Stimulated activated CD4-positive, alpha-beta T cell treated with anti-CD3 and anti-CD28 coated beads, Interleukin-12 subunit alpha, Interleukin-12 subunit beta, amount 100 ng/mL, for 4 hours (primary cell): Measurements from ENCODE around the gene TMEM219.
A peak's percentile ranks its signal among the peaks of the same experiment; 100 is the strongest.
"Not testable (repeated sequence)": the region's sequence is repeated elsewhere in the genome, so short reads cannot be mapped to it uniquely, and the experiment has no call there.

ENCODE experiments used
- DNase-seq: peaks from one replicate; pipeline ENCODE4 v3.0.0-alpha.2; 2020

TMEM219 gene

GRCh38 chr16:29951625-29952365 is 10.1 kb upstream of the TMEM219 start:
- no peak for DNase-seq

- no peak for DNase-seq
These were observed 3.1 kb upstream of the TMEM219 start for GRCh38 chr16:29958756-29959155.

DNA sequence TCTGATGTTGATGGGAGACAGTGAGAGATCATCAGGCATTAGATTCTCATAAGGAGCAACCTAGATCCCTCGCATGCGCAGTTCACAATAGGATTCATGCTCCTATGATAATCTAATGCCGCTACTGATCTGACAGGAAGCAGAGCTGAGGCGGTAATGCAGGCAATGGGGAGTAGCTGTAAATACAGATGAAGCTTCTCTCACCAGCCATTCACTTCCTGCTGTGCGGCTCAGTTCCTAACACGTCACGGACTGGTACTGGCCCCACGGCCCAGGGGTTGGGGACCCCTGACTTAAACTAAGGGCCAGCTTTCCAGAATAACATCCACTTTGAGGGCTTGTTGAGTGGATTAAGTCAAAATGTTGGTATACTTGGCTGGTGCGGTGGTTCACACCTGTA is 2.6 kb upstream of the TMEM219 start:
- DNase-seq, result no peak

GRCh38 chr16:29959821-29960220 is 2.1 kb upstream of the TMEM219 start:
- DNase-seq, result not testable (repeated sequence)

DNA sequence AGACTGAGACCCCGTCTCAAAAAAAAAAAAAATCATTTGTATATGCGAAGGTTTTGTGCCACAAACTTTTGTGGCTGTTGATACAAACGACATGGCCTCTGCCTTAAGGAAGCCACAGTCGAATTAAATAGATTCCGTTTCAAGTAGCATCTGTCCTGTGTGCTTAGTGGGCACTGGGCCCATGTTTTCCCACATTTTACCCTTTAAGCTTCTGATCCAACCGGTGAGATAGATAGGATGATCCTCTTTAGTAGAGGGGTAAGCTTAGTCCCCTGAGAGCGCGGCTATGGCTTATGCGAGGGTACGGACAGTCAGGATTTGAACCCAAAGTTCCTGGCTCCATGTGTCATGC is 776 bp upstream of the TMEM219 start:
- DNase-seq, result no peak

DNA sequence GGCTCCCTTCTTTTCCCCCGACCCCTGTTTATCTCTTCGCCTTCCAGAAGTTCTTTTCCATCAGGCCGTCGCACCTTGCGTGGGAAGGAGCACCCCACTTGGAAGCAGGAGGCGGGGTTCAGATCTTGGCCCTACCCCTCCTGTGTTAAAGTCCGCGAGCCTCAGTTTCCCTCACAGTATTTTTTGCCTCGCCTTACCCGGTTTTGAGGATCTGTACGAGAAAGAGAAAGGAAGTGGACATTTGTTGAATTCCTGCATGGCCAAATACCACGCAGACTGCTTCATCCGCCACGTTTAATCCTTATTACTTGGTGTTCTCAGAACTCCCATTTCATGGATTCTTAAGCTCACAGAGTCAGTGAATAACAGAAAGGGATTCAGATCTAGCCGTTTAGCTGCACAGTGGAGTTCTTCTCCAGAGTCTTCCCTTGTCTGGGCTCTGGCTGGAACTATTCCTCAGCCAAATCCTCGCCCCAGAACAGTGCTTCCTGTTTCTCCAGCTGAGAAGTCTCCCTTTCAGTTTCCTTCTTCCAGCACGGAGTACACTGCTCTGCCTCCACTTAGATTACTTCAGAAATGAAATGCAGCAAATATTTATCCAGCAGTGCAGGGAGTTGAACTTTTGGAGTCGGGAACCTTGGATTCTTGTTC is 590 bp downstream of the TMEM219 start:
- DNase-seq, result no peak

DNA sequence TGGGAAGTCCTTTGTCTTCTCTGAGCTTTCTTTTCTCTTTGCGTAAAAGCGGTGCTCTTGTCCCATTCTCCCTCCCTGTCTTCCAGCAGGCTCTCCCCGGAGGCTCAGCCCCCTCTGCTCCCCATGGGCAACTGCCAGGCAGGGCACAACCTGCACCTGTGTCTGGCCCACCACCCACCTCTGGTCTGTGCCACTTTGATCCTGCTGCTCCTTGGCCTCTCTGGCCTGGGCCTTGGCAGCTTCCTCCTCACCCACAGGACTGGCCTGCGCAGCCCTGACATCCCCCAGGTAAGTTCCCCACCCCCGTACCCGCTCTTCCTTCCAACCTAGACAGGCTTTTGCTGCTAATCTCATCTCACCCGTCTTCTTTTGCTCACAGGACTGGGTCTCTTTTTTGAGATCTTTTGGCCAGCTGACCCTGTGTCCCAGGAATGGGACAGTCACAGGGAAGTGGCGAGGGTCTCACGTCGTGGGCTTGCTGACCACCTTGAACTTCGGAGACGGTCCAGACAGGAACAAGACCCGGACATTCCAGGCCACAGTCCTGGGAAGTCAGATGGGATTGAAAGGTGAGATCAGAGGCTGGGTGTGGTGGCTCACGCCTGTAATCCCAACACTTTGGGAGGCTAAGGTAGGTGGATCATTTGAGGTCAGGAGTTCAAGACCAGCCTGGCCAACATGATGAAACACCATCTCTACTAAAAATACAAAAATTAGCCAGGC is 1.3 kb downstream of the TMEM219 start:
- no peak for DNase-seq

DNA sequence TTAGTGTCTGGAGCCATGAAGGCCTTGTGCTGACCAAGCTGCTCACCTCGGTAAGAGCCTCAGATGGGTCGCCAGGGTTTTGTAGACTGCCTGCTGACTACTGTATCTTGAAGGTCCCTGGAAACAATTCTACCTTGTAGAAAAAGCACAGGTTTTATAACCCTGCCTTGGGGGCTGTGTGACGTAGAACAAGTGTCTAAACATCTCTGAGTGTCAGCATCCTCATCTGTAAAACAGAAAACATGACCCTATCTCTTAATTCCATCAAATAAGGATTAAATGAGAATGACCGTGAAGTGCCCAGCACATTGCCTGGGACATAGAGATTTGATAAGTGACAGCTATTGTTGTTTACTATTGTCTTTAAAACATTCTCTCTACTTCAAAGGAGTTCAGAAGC is 6.3 kb downstream of the TMEM219 start:
- DNase-seq, result no peak

- DNase-seq, result no peak
These were observed 9.4 kb downstream of the TMEM219 start for GRCh38 chr16:29971304-29971703.

- no peak for DNase-seq
These were observed 10.6 kb downstream of the TMEM219 start for GRCh38 chr16:29972500-29972899.

DNA sequence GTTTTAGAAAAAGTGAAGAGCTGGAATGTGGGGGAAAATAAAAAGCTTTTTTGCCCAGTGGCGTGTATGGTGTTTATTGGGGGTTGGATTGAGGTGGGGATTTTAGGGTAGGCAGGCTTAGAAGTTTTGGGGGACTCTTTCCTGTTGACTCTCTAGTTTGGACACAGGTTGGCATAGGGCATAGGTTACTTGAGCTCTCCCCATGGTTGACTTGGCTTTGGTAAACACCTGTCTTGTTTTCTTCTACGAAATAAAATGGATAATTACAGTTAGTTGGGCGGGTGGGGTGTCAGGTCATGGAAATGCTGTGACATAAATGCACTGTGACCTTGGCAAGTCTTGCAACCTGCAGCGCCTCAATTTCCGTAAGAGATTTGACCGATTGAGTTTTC is 11.1 kb downstream of the TMEM219 start:
- DNase-seq, result no peak

DNA sequence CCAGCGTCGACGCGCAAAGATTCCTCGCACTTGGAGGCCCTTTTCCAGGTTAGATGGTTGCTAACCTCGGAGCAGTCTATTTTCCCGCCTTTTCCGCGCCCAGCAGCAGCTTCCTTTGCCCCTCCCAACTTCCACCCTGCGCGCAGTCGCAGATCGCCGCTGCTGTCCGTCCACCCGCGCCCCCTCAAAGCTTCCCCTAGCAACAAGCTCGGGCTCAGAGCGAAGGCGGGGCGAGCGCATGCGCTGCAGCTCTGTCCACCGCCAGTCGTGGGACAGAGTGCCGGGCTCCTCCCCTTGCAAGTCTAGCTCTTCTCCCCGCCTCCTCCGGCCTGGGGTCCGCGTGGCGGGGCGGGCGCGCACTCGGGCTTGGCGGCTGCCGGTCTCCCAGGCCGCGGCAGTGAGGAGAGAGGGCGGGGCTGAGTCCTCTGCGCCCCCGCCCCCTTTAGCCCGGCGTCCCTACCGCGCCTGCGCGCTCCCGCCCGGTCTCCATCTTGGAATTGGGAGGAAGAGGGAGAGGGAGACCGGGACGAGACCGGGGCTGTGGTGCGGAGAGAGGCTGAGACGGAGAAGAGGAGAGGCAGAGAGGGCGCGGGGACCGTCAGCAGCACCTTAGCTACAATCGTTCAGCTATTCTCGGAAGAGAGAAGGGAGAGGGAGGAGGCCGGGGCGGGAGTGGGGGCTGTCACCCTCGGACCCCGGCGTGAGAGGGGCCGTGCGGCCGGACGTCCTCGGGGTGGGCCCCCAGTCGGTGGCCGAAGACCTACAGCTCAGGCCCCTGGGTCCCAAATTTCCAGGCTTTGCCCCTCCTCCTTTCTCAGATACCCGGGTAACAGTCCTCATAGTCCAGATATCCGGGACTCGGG is 11.7 kb downstream of the TMEM219 start, which contains the start of gene TAOK2:
Gene TAOK2 (plus strand): TSS at position 485 of the 863 bp plus-strand sequence. CDS start 3,905 bp downstream, outside the sequence.
- peak; percentile 95 for DNase-seq

GRCh38 chr16:29974291-29975133 is 12.6 kb downstream of the TMEM219 start:
- DNase-seq, result no peak

- DNase-seq, result no peak
These were observed 13.3 kb downstream of the TMEM219 start for GRCh38 chr16:29975134-29975538.

DNA sequence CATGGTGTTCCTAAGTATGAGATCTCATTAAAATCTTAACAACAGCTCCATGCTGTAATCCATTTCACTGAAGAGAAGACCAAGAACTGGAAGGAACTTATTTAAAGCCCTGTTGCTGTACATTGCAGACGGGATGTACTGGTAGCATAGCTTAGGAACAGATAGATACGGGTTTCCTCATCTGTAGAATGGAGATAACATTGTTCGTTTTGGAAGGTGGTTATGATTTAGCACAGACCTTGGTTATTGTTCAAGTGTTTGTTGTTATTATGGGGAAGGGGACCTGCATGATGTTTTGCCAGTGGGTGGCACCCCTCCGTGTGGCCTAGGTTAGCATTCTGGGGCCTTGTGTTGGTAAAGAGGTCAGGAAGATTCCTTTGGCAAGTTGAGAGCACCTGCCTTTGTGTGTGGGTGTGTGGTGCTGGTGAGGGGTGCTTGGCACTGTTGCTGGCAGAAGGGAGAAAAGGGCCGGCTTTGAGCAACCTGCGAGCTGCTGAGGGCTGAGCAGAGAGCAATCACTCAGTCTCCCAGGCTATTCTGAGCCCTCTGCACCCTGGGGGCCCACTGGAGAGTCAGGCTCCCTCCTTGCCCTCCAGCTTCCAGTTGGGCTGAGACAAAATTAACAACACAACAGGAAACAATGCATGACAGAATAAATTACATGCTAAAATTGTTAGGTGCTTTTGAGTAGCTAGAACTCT is 14.1 kb downstream of the TMEM219 start:
- no peak for DNase-seq

DNA sequence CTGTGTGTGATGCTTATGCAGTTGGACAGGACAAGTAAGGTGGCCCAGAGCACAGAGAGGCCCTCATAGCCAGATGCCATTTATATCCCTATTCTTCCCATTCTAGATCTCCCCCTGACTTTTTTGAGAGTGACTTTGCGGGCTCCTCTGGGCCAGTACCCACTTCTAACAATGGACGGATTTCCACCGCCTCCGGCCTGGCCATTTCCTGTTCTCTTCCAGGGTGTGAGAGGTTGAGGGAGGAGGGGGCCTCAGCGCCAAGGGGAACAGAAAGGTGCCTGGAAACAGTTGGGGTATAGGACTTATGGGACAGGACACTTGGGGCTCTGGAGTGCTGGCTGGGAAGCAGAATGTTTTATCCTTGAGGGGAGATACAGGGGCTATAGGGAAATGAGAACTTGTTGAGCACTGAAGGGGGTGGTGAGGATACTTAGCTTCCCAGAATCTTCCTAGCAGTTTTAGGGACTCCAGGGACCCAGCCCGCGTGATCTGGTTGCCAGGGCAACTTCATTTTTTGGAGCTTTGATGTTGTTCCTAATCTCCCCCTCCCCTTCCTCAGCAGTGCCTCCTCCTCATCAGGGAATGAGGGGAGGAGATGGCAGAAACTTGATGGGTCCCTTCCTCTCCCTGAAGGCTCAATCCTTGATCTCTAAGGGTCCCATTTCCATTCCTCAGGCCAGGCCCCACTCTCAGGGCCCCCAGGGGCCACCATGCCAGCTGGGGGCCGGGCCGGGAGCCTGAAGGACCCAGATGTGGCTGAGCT is 15.4 kb downstream of the TMEM219 start:
- DNase-seq, result no peak

GRCh38 chr16:29978081-29978480 is 16.2 kb downstream of the TMEM219 start:
- DNase-seq, result no peak

- DNase-seq, result no peak
These were observed 16.8 kb downstream of the TMEM219 start for GRCh38 chr16:29978564-29979270.

GRCh38 chr16:29982560-29983419 is 20.9 kb downstream of the TMEM219 start:
- no peak for DNase-seq
